Measurements from ENCODE around the gene RNF220.

DNA sequence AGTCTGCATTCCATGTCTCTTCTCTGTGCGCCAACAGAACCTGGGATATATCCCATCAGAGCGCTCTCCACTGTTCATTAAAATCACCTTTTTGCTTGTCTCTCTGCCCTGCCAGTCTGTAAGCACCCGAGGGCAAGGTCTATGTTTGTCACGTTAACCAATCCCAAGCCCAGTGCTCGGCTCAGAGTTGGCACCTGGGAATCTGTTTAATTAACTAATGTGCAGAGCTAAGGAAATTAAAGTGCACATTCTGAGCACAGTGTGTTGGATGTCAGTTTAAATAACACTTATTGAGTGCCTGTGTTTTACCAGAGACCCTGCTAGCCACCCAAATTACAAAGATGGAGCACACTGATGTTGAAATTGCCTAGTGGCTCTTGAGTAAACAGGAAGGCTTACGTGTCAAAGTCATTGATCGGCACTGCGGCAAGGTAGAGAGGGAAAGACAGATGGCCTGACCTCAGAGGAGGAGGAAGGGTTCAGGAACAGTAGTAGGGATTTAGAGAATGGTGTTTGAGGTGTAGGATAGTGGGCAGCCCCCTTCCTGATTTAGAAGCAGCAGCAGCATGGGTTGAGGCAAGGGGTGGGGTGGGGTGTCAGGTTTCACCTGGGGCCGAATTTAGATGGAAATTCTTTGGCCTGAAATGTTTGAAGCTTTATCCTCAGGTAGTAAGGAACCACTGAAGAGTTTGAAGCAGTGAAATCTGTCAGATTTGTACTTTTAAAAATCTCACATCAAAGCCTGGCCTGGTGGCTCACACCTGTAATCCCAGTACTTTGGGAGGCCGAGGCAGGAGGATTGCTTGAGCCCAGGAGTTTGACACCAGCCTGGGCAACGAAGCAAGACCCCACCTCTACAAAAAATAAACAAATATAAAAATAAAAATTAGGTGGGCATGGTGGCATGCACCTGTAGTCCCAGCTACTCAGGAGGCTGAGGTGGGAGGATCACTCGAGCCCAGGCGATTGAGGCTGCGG, 277.1 kb downstream of the RNF220 start:
- TF ChIP-seq, protein P1, sequence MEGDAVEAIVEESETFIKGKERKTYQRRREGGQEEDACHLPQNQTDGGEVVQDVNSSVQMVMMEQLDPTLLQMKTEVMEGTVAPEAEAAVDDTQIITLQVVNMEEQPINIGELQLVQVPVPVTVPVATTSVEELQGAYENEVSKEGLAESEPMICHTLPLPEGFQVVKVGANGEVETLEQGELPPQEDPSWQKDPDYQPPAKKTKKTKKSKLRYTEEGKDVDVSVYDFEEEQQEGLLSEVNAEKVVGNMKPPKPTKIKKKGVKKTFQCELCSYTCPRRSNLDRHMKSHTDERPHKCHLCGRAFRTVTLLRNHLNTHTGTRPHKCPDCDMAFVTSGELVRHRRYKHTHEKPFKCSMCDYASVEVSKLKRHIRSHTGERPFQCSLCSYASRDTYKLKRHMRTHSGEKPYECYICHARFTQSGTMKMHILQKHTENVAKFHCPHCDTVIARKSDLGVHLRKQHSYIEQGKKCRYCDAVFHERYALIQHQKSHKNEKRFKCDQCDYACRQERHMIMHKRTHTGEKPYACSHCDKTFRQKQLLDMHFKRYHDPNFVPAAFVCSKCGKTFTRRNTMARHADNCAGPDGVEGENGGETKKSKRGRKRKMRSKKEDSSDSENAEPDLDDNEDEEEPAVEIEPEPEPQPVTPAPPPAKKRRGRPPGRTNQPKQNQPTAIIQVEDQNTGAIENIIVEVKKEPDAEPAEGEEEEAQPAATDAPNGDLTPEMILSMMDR (IDR thresholded peaks at IDR 0.05): no peak
- TF ChIP-seq POLR2AphosphoS5 (IDR thresholded peaks at IDR 0.05): no peak
